HEK293 (cell line): ENCODE measurements around the gene SOX11.

ENCODE experiments used
- CTCF ChIA-PET: fragments of 350-600 bp; formaldehyde crosslinking; extraction: SDS; loops from one replicate; lab custom pipeline; 2021; ENCODE audit warnings: antibody characterized with exemption; lab: Yijun Ruan, JAX
- POLR2A ChIA-PET: fragments of 300-600 bp; formaldehyde crosslinking; extraction: SDS; loops from one replicate; lab custom pipeline; 2020; ENCODE audit warnings: antibody characterized with exemption, inconsistent platforms; lab: Yijun Ruan, JAX
- H3K27ac ChIP-seq: fragments of 200-500 bp; sonication (Bioruptor generic); 2 replicates; pipeline ENCODE4 v1.5.1; 2014; ENCODE audit warnings: low read depth, low read length, control low read depth, inconsistent platforms; ENCODE audit errors: extremely low read depth
- H3K36me3 ChIP-seq, 2 experiments: fragments of 200-500 bp in 1 of 2; sonication (Bioruptor generic) in 1 of 2; 1 replicate in 1 of 2; 2 replicates in 1 of 2; pipeline ENCODE4 v1.5.1; 2014 to 2017; ENCODE audit warnings: inconsistent platforms in 2 of 2, low read length in 2 of 2; ENCODE audit not compliant: control insufficient read depth in 2 of 2, insufficient read depth in 1 of 2
- H3K4me1 ChIP-seq: fragments of 200-500 bp; sonication (Bioruptor generic); 2 replicates; pipeline ENCODE4 v1.5.1; 2014; ENCODE audit warnings: mild to moderate bottlenecking, low read length, inconsistent platforms; ENCODE audit not compliant: control insufficient read depth, insufficient read depth
- H3K4me3 ChIP-seq: 2 replicates; pipeline ENCODE4 v1.5.1; 2011; ENCODE audit warnings: low read depth, mild to moderate bottlenecking, control low read depth, low read length, moderate library complexity
- H3K9me3 ChIP-seq: fragments of 200-500 bp; sonication (Bioruptor generic); 2 replicates; pipeline ENCODE4 v1.5.1; 2014; ENCODE audit warnings: low read depth, low read length, inconsistent platforms; ENCODE audit not compliant: control insufficient read depth, insufficient read depth
- AEBP2 ChIP-seq: fragments of 450-650 bp; formaldehyde crosslinking; IDR thresholded peaks from 2 replicates; pipeline ENCODE4 v1.5.1; 2016; ENCODE audit warnings: missing biosample characterization, missing genetic modification characterization, borderline replicate concordance
- GLIS1 ChIP-seq: fragments of 450-650 bp; formaldehyde crosslinking; IDR thresholded peaks from 2 replicates; pipeline ENCODE4 v1.5.1; 2016; ENCODE audit warnings: missing biosample characterization, missing genetic modification characterization
- SP7 ChIP-seq: fragments of 450-650 bp; formaldehyde crosslinking; IDR thresholded peaks from 2 replicates; pipeline ENCODE4 v1.5.1; 2016; ENCODE audit warnings: missing biosample characterization, missing genetic modification characterization
- ZFP37 ChIP-seq: fragments of 450-650 bp; formaldehyde crosslinking; IDR thresholded peaks from 2 replicates; pipeline ENCODE4 v1.5.1; 2016; ENCODE audit warnings: missing biosample characterization, missing genetic modification characterization
- ZNF114 ChIP-seq: fragments of 450-650 bp; formaldehyde crosslinking; IDR thresholded peaks from 2 replicates; pipeline ENCODE4 v1.5.0; 2017; ENCODE audit warnings: missing biosample characterization, missing genetic modification characterization
- ZNF174 ChIP-seq: fragments of 450-650 bp; formaldehyde crosslinking; IDR thresholded peaks from 2 replicates; pipeline ENCODE4 v1.5.0; 2017; ENCODE audit warnings: missing biosample characterization, mild to moderate bottlenecking, missing genetic modification characterization
- ZNF211 ChIP-seq: fragments of 450-650 bp; formaldehyde crosslinking; IDR thresholded peaks from 2 replicates; pipeline ENCODE4 v1.5.1; 2016; ENCODE audit warnings: low read depth, missing biosample characterization, missing genetic modification characterization
- ZNF280C ChIP-seq: fragments of 450-650 bp; formaldehyde crosslinking; IDR thresholded peaks from 2 replicates; pipeline ENCODE4 v1.5.1; 2016; ENCODE audit warnings: missing biosample characterization, missing genetic modification characterization
- ZNF366 ChIP-seq: fragments of 450-650 bp; formaldehyde crosslinking; conservative IDR thresholded peaks from 2 replicates; pipeline ENCODE4 v1.5.1; 2016; ENCODE audit warnings: missing biosample characterization, missing genetic modification characterization
- ZNF416 ChIP-seq: fragments of 450-650 bp; formaldehyde crosslinking; IDR thresholded peaks from 2 replicates; pipeline ENCODE4 v1.5.1; 2016; ENCODE audit warnings: missing biosample characterization, missing genetic modification characterization
- ZNF510 ChIP-seq: fragments of 450-650 bp; formaldehyde crosslinking; IDR thresholded peaks from 2 replicates; pipeline ENCODE4 v1.5.1; 2018; ENCODE audit warnings: mild to moderate bottlenecking, missing genetic modification characterization, missing biosample characterization; ENCODE audit not compliant: insufficient replicate concordance
- ZNF518A ChIP-seq: fragments of 450-650 bp; formaldehyde crosslinking; conservative IDR thresholded peaks from 2 replicates; pipeline ENCODE4 v1.5.1; 2016; ENCODE audit warnings: low read depth, missing biosample characterization, missing genetic modification characterization
- ZNF521 ChIP-seq: fragments of 450-650 bp; formaldehyde crosslinking; IDR thresholded peaks from 2 replicates; pipeline ENCODE4 v1.5.1; 2017; ENCODE audit warnings: missing biosample characterization, mild to moderate bottlenecking, missing genetic modification characterization
- ZNF558 ChIP-seq: fragments of 450-650 bp; formaldehyde crosslinking; IDR thresholded peaks from 2 replicates; pipeline ENCODE4 v1.5.1; 2016; ENCODE audit warnings: missing biosample characterization, missing genetic modification characterization
- TF ChIP-seq, protein P1 (sequence below): fragments of 450-650 bp; formaldehyde crosslinking; IDR thresholded peaks from 2 replicates; pipeline ENCODE4 v1.5.1; 2017; ENCODE audit warnings: missing biosample characterization, missing genetic modification characterization

SOX11 gene

DNA sequence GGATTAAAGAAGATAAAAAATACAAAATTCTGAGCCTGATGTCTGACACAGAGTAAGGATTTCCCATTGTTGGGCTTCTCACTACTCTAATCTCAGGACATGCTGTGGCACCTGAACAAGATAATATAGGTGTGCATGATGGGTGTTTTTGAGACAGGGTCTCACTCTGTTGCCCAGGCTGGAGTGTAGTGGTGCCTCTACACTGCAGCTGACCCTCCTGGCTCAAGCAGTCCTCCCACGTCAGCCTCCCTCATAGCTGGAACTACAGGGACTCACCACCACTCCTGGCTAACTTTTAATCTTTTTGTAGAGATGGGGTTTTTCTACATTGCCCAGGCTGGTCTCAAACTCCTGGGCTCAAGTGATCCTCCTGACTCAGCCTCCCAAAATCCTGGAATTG is 32.9 kb downstream of the SOX11 start (continued):
- TF ChIP-seq ZNF518A (tag by site-specific recombination) (no peak), ZNF366 (tag by site-specific recombination) (no peak)

- no peak overlapping the region for H3K4me3 ChIP-seq
- H3K36me3 ChIP-seq = no peaks in the 10 kb centered on the region
- H3K4me1 ChIP-seq = no peaks in the 10 kb centered on the region
- ChIA-PET POLR2A (no interaction called here), CTCF (interaction anchor here (0.6 kb wide), 1 partner anchor 31 kb away, joined by 3 read pairs; no protein-coding TSS in a partner anchor)
- H3K27ac ChIP-seq = no peak overlapping the region
- H3K9me3 ChIP-seq = no peaks in the 10 kb centered on the region
- TF ChIP-seq ZNF280C (tag by site-specific recombination) (no peak), ZNF211 (tag by site-specific recombination) (no peak), ZNF521 (tag by site-specific recombination) (no peak), ZNF510 (tag by site-specific recombination) (no peak), ZNF416 (tag by site-specific recombination) (no peak)
These were observed 33.7 kb downstream of the SOX11 start for GRCh38 chr2:5725794-5726463.

DNA sequence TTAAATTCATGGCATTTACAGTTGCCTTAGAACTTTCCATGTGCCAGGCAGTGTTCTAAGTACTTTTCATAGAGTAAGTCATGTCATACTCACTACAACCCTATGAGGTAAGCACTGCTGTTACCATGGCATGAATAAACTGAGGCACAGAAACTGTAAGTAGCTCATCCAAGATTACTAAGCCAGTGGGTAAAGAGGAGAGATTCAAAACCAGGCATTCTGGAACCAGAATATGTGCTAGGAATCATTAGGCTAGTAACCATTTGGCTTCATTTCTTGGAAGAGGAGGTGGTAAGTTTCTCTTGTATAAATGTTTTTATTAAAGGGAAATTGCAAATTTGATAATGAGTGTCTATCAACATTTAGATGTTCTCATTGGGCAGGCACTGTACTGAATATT is 35.1 kb downstream of the SOX11 start:
- Histone ChIP-seq H3K9me3 (no peaks in the 10 kb centered on the region), H3K36me3 (no peaks in the 10 kb centered on the region), H3K27ac (no peak overlapping the region), H3K4me1 (no peaks in the 10 kb centered on the region), H3K4me3 (no peak overlapping the region)
- POLR2A ChIA-PET = no interaction called here
- CTCF ChIA-PET = interaction anchor here (0.6 kb wide), 1 partner anchor 201 kb away, joined by 3 read pairs; no protein-coding TSS in a partner anchor
- TF ChIP-seq, protein P1, sequence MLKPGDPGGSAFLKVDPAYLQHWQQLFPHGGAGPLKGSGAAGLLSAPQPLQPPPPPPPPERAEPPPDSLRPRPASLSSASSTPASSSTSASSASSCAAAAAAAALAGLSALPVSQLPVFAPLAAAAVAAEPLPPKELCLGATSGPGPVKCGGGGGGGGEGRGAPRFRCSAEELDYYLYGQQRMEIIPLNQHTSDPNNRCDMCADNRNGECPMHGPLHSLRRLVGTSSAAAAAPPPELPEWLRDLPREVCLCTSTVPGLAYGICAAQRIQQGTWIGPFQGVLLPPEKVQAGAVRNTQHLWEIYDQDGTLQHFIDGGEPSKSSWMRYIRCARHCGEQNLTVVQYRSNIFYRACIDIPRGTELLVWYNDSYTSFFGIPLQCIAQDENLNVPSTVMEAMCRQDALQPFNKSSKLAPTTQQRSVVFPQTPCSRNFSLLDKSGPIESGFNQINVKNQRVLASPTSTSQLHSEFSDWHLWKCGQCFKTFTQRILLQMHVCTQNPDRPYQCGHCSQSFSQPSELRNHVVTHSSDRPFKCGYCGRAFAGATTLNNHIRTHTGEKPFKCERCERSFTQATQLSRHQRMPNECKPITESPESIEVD (tag by site-specific recombination) = no peak

DNA sequence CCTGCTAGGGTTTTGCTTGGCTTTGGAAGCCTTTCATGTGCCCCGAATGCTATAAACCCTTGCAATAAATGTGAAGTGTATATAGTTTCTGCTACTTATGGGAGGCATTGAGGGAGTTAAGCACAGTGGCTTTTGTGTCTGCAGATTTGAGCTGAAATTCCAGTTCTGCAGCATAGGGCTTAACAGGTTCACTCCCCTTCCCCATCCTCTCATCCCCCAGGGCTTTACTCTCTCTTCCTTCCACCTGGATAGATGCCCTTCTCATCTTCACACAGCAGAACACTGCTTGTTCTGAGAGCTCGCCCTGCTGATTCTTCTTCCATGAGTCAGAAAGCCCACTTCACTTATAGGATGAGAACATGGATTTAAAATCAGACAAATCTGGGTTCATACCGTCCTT is 37.2 kb downstream of the SOX11 start:
- no peaks in the 10 kb centered on the region for H3K9me3 ChIP-seq
- no peak overlapping the region for H3K4me3 ChIP-seq
- POLR2A ChIA-PET = no interaction called here
- H3K36me3 ChIP-seq = no peaks in the 10 kb centered on the region
- no peak overlapping the region for H3K27ac ChIP-seq
- CTCF ChIA-PET = no interaction called here
- H3K4me1 ChIP-seq = no peaks in the 10 kb centered on the region
- TF ChIP-seq ZNF174 (tag by site-specific recombination) (no peak), ZNF280C (tag by site-specific recombination) (no peak), ZNF114 (tag by site-specific recombination) (no peak), ZNF558 (no peak), GLIS1 (tag by site-specific recombination) (no peak), AEBP2 (tag by site-specific recombination) (no peak), ZFP37 (tag by site-specific recombination) (no peak), SP7 (tag by site-specific recombination) (no peak)
